ENCODE data around the gene EMILIN3. TPM values are rescaled to one million over a fixed set of nuclear protein-coding genes. Genes with fewer than 3 reads are reported as not detected.

Gene EMILIN3
- total RNA-seq (0.09 TPM in 1 of 2 replicates, not detected in the other), polyA plus RNA-seq (0.15 and 0.37 TPM in 2 replicates), polyA minus RNA-seq (0.17 and 0.29 TPM in 2 replicates), Bru-seq, nascent RNA (not detected), BruChase-seq, experiment 1, labeled RNA remaining after a 6-hour chase (percentile 10 among the genes with signal in this experiment), BruChase-seq, experiment 2, labeled RNA remaining after a 2-hour chase (not detected)
- 0.18 and 0.21 TPM in 2 replicates for polyA plus RNA-seq (2011; cell fraction: cytosol; rRNA removed)
- 0.11 and 0.27 TPM in 2 replicates for polyA plus RNA-seq (2011; cell fraction: nucleus; rRNA removed)
- 0.09 and 0.18 TPM in 2 replicates for polyA plus RNA-seq (2012)
- polyA minus RNA-seq (2011; cell fraction: cytosol; rRNA and poly(A)+ RNA removed), result not detected
- not detected in 2 replicates for polyA minus RNA-seq (2011; cell fraction: nucleus; rRNA and poly(A)+ RNA removed)
- long read RNA-seq, result 0 reads

GRCh38 chr20:41366546-41367392, at the start of gene EMILIN3:
Gene EMILIN3 (minus strand): TSS chr20:41366818. CDS start chr20:41366634, 184 bp downstream.
- dilution Hi-C loops (cut with MboI; ENCODE audit: extremely low pct_ligation_motif_present, low sequenced_read_pairs), result no loop called here
- Histone ChIP-seq H3K4me1 (ENCODE audit: control insufficient read depth, extremely low read depth, insufficient read depth, low read length) (no peaks in the 10 kb centered on the region), H3K9me1 (replicated peaks; ENCODE audit: control insufficient read depth, extremely low read depth, insufficient read depth, low read length) (no peaks in the 10 kb centered on the region), H2AFZ (ENCODE audit: low read depth, low read length) (peak within 1 kb of the TSS; percentile 51), H3K36me3 (ENCODE audit: control insufficient read depth in 2 of 2, extremely low read depth in 1 of 2, insufficient read depth in 2 of 2, low read length in 2 of 2) (no peaks in the 10 kb centered on the region), H3K4me2 (ENCODE audit: insufficient read depth, low read length) (no peak within 1 kb of the TSS), H3K9ac (replicated peaks; ENCODE audit: extremely low read depth, insufficient read depth, low read length) (no peak within 1 kb of the TSS), H3K4me3 (replicated peaks in 1 of 3; ENCODE audit: insufficient read depth in 1 of 3, low read depth in 1 of 3, low read length in 3 of 3) (peak within 1 kb of the TSS in 1 of 3 experiments; percentile 19), H4K20me1 (replicated peaks; ENCODE audit: control insufficient read depth, extremely low read depth, insufficient read depth, low read length) (no peaks in the 10 kb centered on the region), H3K27me3 (ENCODE audit: control insufficient read depth in 2 of 2, insufficient read depth in 2 of 2, low read length in 2 of 2) (peaks cover 27 to 34% of the 10 kb centered on the region in 2 experiments), H3K9me3 (replicated peaks; ENCODE audit: control insufficient read depth, insufficient read depth, low read length) (no peaks in the 10 kb centered on the region), H3K27ac (ENCODE audit: insufficient read depth, low read depth, low read length) (no peak within 1 kb of the TSS), H3K79me2 (ENCODE audit: control insufficient read depth, insufficient read depth, low read length) (no peaks in the 10 kb centered on the region)
- CTCF ChIA-PET, result no interaction called here
- no peak for FAIRE-seq
- no peak for TF ChIP-seq MAX (IDR thresholded peaks at IDR 0.05; ENCODE audit: insufficient read depth, insufficient read length)
- no peak for TF ChIP-seq MYC (IDR thresholded peaks at IDR 0.05; ENCODE audit: low read depth, low read length)
- TF ChIP-seq POLR2A (IDR thresholded peaks at IDR 0.05; ENCODE audit: low read depth, low read length), result no peak
- peak; percentile 65 for TF ChIP-seq EZH2 (IDR thresholded peaks at IDR 0.05; ENCODE audit: borderline replicate concordance, low read depth, low read length, severe bottlenecking)
- TF ChIP-seq FOS (IDR thresholded peaks at IDR 0.05; ENCODE audit: borderline replicate concordance, insufficient read depth, low read length), result no peak
- intact Hi-C loops (cut with micrococcal nuclease), result no loop called here
- POLR2A ChIA-PET, result no interaction called here
- BruUV-seq (replicated peaks), result no TSS peak
- no peak for DNase-seq (ENCODE audit: low read depth, low spot score)
